ENCODE measurements around the gene MYL7.

DNA sequence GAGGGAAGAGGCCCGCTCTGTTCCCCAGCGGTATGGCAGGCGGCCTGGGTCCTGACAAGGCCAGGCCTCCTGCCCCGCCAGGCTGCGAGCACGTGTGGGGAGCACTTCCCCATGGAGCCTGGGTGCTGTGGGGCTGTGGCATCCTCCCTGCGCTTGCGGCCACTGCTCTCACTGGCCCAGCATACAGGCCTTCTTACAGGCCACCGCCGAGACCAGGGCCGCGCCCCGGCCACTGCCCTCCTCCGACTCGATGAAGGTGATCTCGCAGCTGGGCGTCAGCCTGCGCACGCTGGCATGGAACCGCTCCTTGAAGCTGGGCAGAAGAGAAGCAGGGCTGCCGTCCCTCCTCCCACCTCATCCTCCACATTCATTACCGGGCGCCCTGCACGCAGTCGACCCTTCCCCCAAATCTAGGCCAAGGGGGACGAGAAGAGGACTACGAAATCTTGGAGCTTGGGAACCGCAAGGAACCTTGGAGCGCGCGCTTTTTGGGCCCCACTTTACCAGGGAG is 3.9 kb upstream of the MYL7 start:
- TF ChIP-seq POLR2A (IDR thresholded peaks at IDR 0.05) = no peak
- TF ChIP-seq, protein P1, sequence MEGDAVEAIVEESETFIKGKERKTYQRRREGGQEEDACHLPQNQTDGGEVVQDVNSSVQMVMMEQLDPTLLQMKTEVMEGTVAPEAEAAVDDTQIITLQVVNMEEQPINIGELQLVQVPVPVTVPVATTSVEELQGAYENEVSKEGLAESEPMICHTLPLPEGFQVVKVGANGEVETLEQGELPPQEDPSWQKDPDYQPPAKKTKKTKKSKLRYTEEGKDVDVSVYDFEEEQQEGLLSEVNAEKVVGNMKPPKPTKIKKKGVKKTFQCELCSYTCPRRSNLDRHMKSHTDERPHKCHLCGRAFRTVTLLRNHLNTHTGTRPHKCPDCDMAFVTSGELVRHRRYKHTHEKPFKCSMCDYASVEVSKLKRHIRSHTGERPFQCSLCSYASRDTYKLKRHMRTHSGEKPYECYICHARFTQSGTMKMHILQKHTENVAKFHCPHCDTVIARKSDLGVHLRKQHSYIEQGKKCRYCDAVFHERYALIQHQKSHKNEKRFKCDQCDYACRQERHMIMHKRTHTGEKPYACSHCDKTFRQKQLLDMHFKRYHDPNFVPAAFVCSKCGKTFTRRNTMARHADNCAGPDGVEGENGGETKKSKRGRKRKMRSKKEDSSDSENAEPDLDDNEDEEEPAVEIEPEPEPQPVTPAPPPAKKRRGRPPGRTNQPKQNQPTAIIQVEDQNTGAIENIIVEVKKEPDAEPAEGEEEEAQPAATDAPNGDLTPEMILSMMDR (IDR thresholded peaks at IDR 0.05) = no peak
